ENCODE measurements around the gene ZBTB49. TPM values are rescaled to one million over a fixed set of nuclear protein-coding genes. Genes with fewer than 3 reads are reported as not detected.

Gene ZBTB49
- total RNA-seq, 3 donors from 2014 or later (not counting 1 experiment from before 2014, with no cell fraction given): 19.3 to 36.5 (median 30.0) TPM

- Histone ChIP-seq H3K27ac (ENCODE audit: low read length) (peak overlapping the region; percentile 75), H3K36me3 (ENCODE audit: control insufficient read depth, insufficient read depth, low read length) (peaks cover 32% of the 10 kb centered on the region), H3K27me3 (ENCODE audit: control insufficient read depth, insufficient read depth, low read length) (no peaks in the 10 kb centered on the region), H3K4me3 (ENCODE audit: low read length) (peak overlapping the region; percentile 83), H3K4me1 (ENCODE audit: control insufficient read depth, insufficient read depth, low read length) (peaks cover 21% of the 10 kb centered on the region), H3K9me3 (ENCODE audit: control insufficient read depth, insufficient read depth, low read length) (no peaks in the 10 kb centered on the region)
- no peaks in the 10 kb centered on the region for H3K36me3 Mint-ChIP-seq
- peaks cover 52 to 66% of the 10 kb centered on the region in 2 donors for H3K4me1 Mint-ChIP-seq
- intact Hi-C loops (cut with micrococcal nuclease): no loop called here
- no peak for ATAC-seq
- 37% methylated on average over 3 of the region's 3 CpGs for WGBS (ENCODE audit: insufficient coverage)
- H3K27me3 Mint-ChIP-seq (ENCODE audit: low read depth in 2 of 2): no peaks in the 10 kb centered on the region
- TF ChIP-seq CTCF (IDR thresholded peaks at IDR 0.05): no peak
- no peaks in the 10 kb centered on the region for H3K9me3 Mint-ChIP-seq
- peak overlapping the region; percentile 98 for H3K4me3 Mint-ChIP-seq
- no peak for DNase-seq
- H3K27ac Mint-ChIP-seq: peak overlapping the region; percentile 81 to 98
Measured at GRCh38 chr4:4289055-4289454, 996 bp upstream of the ZBTB49 start.

- H3K27me3 Mint-ChIP-seq (ENCODE audit: low read depth in 2 of 2): no peaks in the 10 kb centered on the region
- DNase-seq (no peak), ATAC-seq (peak; percentile 2 to 7 (median 3))
- no peaks in the 10 kb centered on the region for H3K9me3 Mint-ChIP-seq
- H3K4me3 Mint-ChIP-seq: peak overlapping the region; percentile 98
- intact Hi-C loops (cut with micrococcal nuclease): no loop called here
- 1% methylated on average over 10 of the region's 10 CpGs for WGBS (ENCODE audit: insufficient coverage)
- H3K27ac Mint-ChIP-seq: peak overlapping the region; percentile 81 to 98
- TF ChIP-seq CTCF (IDR thresholded peaks at IDR 0.05): no peak
- Histone ChIP-seq H3K36me3 (ENCODE audit: control insufficient read depth, insufficient read depth, low read length) (peaks cover 27% of the 10 kb centered on the region), H3K4me3 (ENCODE audit: low read length) (peak overlapping the region; percentile 83), H3K9me3 (ENCODE audit: control insufficient read depth, insufficient read depth, low read length) (no peaks in the 10 kb centered on the region), H3K27ac (ENCODE audit: low read length) (peak overlapping the region; percentile 75), H3K4me1 (ENCODE audit: control insufficient read depth, insufficient read depth, low read length) (peaks cover 21% of the 10 kb centered on the region), H3K27me3 (ENCODE audit: control insufficient read depth, insufficient read depth, low read length) (no peaks in the 10 kb centered on the region)
- H3K36me3 Mint-ChIP-seq: no peaks in the 10 kb centered on the region
- H3K4me1 Mint-ChIP-seq: peaks cover 51 to 66% of the 10 kb centered on the region in 2 donors
Measured at GRCh38 chr4:4289597-4289940, 482 bp upstream of the ZBTB49 start.

- peaks cover 37 to 72% of the 10 kb centered on the region in 2 donors for H3K4me1 Mint-ChIP-seq
- intact Hi-C loops (cut with micrococcal nuclease): no loop called here
- Histone ChIP-seq H3K9me3 (ENCODE audit: control insufficient read depth, insufficient read depth, low read length) (no peaks in the 10 kb centered on the region), H3K36me3 (ENCODE audit: control insufficient read depth, insufficient read depth, low read length) (peaks cover 10% of the 10 kb centered on the region), H3K4me1 (ENCODE audit: control insufficient read depth, insufficient read depth, low read length) (peaks cover 21% of the 10 kb centered on the region), H3K27ac (ENCODE audit: low read length) (no peak overlapping the region), H3K27me3 (ENCODE audit: control insufficient read depth, insufficient read depth, low read length) (no peaks in the 10 kb centered on the region), H3K4me3 (ENCODE audit: low read length) (no peak overlapping the region)
- no peak for DNase-seq
- no peaks in the 10 kb centered on the region for H3K9me3 Mint-ChIP-seq
- TF ChIP-seq CTCF (IDR thresholded peaks at IDR 0.05): no peak
- no peak overlapping the region for H3K4me3 Mint-ChIP-seq
- no peaks in the 10 kb centered on the region for H3K27me3 Mint-ChIP-seq (ENCODE audit: low read depth in 2 of 2)
- H3K36me3 Mint-ChIP-seq: no peaks in the 10 kb centered on the region
- peak overlapping the region in 1 of 2 donors; percentile 2 for H3K27ac Mint-ChIP-seq
- ATAC-seq: no peak
- over 99% methylated on average over 3 of the region's 3 CpGs for WGBS (ENCODE audit: insufficient coverage)
Measured at GRCh38 chr4:4293279-4293678, 3.2 kb downstream of the ZBTB49 start.

- Mint-ChIP-seq H3K4me1 (peaks cover 19 to 62% of the 10 kb centered on the region in 2 donors), H3K27me3 (ENCODE audit: low read depth in 2 of 2) (no peaks in the 10 kb centered on the region), H3K4me3 (no peak overlapping the region), H3K36me3 (no peaks in the 10 kb centered on the region), H3K9me3 (no peaks in the 10 kb centered on the region), H3K27ac (peak overlapping the region in 1 of 2 donors; percentile 29)
- Histone ChIP-seq H3K27me3 (ENCODE audit: control insufficient read depth, insufficient read depth, low read length) (no peaks in the 10 kb centered on the region), H3K27ac (ENCODE audit: low read length) (no peak overlapping the region), H3K4me1 (ENCODE audit: control insufficient read depth, insufficient read depth, low read length) (no peaks in the 10 kb centered on the region), H3K9me3 (ENCODE audit: control insufficient read depth, insufficient read depth, low read length) (no peaks in the 10 kb centered on the region), H3K36me3 (ENCODE audit: control insufficient read depth, insufficient read depth, low read length) (peaks cover 18% of the 10 kb centered on the region), H3K4me3 (ENCODE audit: low read length) (no peak overlapping the region)
- 95% methylated on average over 5 of the region's 5 CpGs for WGBS (ENCODE audit: insufficient coverage)
- ATAC-seq (no peak), DNase-seq (no peak)
- no peak for TF ChIP-seq CTCF (IDR thresholded peaks at IDR 0.05)
- intact Hi-C loops (cut with micrococcal nuclease): no loop called here
Measured at GRCh38 chr4:4296283-4296846, 6.3 kb downstream of the ZBTB49 start.

Data from natural killer cell (primary cell).